GM18907 (cell line): ENCODE measurements around the gene PPP4C.
"Not testable (repeated sequence)": the region's sequence is repeated elsewhere in the genome, so short reads cannot be mapped to it uniquely, and the experiment has no call there.

Source experiments
- ATAC-seq: cut with Tn5 transposase; IDR thresholded peaks from one replicate; pipeline ENCODE4 v1.9.1; 2021; ENCODE audit warnings: mild to moderate bottlenecking, moderate library complexity; ENCODE audit not compliant: unreplicated experiment

The PPP4C gene

DNA sequence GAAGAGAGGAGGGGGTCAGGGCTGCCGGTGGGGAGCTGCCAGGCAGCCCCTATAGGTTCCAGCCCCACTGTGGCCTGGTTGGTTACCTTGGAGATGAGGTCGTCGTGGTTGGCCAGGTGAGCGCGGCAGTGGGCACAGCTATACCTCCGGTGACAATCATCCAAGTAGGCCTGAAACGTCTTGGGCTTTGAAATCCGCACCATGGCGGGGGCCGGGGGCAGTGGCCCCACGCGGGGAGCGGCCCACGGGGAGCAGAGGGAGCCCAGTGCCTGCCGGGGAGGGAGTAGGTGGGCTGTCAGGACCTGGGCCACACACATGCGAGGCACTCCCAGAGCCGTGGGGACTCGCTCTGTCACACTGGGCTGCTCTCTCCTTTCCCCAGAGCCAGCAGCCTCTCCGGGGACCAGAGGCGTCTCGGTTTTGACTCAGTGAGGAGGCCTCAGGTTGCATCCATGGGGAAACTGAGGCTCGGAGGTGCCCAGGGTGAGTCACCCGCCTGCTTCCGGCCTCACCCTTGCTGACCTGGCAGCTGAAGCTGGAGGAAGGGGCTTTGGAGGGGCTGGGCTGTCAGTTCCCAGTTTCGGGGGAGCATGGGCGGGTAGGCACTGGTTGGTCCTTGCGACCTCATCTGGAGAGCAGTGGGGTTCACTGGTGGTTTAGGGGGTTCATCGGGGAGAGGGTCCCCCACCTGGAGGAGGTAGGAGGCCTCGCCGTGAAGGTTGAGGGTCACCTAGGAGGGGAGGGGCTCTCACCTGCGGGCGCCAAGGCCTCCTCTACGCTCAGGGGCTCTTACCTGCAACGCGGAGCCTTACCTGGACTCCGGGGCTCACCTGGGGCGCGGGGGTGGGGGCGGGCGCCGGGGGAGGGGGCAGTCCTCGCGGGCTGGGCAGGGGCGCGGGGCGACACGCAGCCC, 19.6 kb downstream of the PPP4C start:
- no peak for ATAC-seq

DNA sequence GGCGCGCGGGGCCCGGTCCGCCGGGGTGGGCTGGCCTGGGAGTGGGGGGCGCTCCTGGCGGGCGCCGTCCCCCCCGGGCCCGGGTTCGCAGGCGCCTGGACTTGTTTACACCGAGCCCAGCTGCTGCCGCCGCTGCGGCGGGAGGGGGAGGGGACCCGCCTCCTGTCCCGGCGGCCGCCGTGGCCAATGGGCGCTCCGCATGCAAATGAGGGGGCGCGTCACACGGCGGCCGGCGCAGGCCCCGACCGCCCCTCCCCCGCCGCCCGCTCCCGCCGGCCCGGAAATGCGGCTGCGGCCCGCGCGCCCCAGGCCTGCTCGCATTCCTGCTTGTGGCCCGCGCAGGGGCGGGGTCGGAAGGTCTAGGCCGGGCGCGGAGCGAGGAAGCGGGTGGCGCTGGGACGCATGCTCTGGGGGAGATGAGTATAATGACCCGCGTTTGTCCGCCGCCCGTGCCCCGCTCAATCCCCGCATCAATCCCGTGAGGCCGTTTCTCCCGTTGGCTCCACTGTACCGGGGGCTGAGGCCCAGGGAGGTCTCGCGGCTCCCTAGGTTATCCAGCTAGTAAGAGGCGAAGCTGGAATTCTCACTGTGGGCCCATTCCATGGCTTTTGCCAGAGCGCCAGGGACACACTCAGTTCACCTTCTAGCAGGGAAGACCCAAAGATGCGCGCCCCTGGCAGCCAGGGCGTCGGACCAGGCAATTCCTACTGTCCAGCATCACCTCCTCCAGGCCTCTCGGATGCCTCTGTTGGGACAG, 20.5 kb downstream of the PPP4C start, which contains the start of gene YPEL3:
Gene YPEL3, minus strand, starts transcription at position 109 of the 757 bp plus-strand sequence. CDS start 731 bp downstream, outside the sequence.
- peak; percentile 46 for ATAC-seq

- ATAC-seq, result no peak
Measured at GRCh38 chr16:30096862-30097563, 21.2 kb downstream of the PPP4C start.

DNA sequence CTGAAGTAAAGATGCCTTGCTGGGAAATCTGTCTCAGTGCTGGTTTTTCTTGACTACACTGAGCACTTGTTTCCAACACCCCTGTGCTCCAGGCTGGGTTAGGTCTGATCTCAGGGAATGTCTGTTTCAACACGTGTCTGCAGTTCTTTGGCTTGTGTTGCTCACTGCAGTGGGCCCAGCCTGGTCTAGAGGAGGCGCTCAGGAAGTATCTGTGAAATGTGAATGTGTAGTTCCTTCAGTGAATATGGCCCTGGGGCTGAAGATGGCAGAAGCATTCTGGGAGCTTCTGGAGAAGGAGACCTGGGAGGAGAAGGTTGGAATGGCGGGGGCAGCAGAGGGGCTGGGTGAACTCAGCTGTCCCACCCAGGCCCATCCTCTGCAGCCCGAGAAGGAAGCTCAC, 28.3 kb downstream of the PPP4C start:
- ATAC-seq, result no peak

DNA sequence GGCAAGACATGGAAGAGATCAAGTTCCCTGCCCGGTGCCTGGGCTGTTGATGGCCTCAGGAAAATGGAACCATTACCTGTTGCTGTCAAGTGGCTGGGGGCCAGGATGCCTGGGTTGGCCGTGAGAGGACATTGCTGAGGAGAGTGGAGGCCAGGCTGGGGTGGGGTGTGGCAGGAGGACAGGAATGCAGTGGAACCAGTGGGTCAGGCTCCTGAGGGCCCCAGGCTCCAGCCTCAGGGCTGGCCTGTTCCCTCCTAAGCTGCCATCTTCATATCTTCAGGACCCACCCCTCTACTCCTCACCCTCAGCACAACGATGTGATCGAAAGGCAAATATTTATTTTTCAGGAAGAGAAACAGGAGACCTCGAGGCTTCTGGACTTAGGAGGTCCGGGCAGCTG, 28.7 kb downstream of the PPP4C start:
- ATAC-seq, result no peak

DNA sequence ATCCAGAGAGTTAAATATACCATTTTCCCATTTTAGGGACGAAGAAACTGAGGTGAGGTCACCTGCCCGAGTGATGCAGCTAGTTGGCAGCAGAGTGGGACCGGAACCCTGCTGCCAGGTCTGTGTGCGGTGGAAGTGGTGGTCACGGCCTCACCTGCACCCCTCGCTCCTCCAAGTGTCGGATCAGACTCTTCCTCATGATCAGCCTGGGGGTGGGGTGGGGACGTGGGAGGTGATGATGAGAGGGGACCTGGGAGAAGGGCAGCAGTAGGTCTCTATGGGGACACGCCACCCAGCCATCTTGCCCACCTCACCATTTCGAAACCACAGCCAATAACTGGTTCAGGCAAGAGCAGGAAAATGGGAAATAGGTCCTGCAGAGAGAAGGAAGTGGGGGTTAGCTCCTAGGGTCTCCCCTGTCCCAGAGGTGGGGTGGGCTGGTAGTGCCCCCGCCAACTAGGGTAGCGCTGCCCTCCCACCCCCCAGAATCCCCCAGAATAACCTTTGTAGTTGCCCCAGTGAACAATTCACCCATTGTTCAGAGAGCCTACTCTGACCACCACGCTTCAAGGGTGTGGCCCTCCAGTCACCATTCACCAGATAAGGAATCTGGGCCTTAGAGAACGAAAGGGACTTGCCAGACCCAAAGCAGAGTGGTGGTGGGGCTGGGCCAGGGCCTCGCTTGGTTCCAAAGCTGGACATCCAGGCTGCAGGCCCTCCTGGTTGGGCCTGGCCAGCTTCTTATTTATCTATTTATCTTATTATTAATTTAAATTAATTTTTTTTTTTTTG, 32.5 kb downstream of the PPP4C start:
- ATAC-seq, result no peak

DNA sequence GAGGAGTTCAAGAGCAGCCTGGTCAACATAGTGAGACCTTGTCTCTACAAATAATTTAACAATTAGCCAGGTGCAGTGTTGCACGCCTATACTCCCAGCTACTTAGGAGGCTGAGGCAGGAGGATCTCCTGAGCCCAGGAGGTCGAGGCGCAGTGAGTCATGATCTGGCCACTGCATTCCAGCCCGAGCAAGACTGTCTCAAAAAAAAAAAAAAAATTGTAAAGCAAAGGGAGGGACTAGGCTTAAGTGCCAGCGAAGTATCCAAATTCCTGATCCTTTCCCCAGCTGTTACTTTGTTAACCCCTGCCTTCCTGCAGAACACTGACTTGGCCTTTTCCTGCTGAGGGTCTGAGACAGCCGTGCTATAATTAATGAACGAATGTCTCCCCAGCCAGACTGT, 34.9 kb downstream of the PPP4C start:
- ATAC-seq, result no peak

GRCh38 chr16:30112197-30113030, 36.6 kb downstream of the PPP4C start:
- ATAC-seq, result no peak

DNA sequence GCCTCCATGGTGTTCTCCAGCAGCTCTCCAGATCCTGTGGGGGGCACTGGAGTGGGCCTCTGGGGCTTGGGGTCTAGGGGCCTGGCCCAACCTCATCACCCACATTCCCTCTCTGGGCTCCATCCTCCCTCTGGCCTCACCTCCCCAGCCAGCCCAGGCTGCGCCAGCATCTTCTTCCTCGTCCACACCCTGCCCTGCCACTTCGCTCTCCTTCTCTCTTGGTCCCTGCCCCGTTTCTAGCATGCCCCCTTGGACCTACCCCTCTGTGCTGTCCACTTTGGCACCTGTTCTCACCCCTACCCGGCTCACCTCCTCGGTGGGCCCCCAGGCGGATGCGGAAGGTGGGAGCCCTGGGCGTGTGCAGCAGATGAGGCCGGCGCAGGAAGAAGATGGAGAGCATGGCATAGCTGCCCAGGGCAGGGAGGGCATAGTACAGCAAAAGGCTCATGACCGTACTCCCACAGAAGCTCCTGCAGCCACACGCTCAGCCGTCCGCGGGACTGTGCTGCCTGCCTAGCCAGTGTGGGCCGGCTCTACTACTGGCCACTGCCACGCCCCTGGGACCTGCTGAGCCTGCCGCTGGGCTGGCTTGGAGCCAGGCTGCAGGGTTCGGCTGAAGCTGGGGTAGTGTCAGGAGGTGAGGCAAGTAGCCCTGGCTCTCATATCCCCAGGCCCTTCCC, 37.4 kb downstream of the PPP4C start, which contains the start of gene GDPD3:
Gene GDPD3, minus strand, starts transcription at position 507 of the 680 bp plus-strand sequence. Its CDS starts 59 bp downstream, at position 448.
- no peak for ATAC-seq

DNA sequence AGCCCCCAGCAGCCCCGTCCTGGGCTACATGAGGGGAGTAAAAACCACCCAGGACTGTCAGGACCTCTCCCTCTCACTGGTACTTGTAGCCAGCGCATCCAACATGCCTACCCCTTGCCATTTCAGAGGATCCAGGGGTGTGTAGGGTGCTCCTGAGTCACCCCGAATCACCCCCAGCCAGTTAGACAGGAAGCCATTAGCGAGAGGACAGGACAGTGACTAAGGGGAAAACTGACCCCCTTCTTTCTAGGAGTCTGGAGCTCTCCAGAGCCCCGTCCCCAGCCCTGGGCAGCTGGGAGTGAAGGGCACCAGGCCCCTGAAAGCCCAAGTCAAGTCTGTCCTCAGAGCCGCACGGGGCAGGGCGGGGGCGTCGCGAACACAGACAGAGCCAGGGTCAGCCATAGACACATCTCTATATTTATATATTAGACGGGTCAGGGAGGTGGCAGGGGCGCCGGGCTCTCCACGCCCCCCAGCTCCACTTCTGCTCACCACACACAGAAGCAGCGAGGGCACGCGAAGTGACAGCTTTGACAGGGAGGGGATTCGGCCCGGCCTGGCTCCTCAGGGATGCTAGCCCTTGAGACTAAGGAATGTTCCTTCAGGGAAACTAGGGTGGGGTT, 38.0 kb downstream of the PPP4C start:
- no peak for ATAC-seq

- ATAC-seq, result no peak
Measured at GRCh38 chr16:30114411-30114810, 38.6 kb downstream of the PPP4C start.

DNA sequence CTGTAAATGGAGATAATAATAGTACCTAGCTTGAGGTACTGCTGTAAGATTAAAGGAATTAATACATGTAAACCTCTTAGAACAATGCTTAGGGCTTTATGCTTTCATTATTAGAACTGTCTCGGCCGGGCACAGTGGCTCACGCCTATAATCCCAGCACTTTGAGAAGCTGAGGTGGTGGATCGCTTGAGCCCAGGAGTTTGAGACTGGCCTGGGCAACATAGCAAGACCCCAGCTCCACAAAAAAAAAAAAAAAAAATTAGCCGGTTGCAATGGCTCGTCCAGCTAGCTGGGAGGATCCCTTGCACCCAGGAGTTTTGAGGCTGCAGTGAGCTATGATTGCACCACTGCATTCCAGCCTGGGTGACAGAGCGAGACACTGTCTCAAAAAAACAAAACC, 39.0 kb downstream of the PPP4C start:
- not testable (repeated sequence) for ATAC-seq

- ATAC-seq, result no peak
Measured at GRCh38 chr16:30115238-30115637, 39.4 kb downstream of the PPP4C start.

- ATAC-seq, result no peak
Measured at GRCh38 chr16:30116291-30117207, 40.8 kb downstream of the PPP4C start.

DNA sequence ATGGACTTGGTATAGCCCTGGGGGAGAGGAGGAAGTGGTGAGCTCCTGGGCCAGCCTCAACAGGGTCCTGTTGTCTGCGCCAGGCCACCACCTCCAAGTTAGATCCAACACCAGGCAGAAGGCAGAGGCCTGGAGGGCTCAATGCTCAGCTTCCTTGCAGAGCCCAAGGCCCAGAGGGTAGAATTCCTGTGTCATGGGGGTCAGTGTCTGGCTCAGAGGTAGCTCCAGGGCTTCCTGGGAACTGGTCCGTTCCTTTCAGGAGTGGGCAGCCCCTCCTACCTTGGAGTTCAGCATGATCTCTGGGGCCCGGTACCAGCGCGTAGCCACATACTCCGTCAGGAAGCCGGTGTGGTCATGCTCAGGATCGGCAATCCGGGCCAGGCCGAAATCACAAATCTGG, 42.0 kb downstream of the PPP4C start:
- no peak for ATAC-seq

- ATAC-seq, result no peak
Measured at GRCh38 chr16:30119428-30119827, 43.6 kb downstream of the PPP4C start.

DNA sequence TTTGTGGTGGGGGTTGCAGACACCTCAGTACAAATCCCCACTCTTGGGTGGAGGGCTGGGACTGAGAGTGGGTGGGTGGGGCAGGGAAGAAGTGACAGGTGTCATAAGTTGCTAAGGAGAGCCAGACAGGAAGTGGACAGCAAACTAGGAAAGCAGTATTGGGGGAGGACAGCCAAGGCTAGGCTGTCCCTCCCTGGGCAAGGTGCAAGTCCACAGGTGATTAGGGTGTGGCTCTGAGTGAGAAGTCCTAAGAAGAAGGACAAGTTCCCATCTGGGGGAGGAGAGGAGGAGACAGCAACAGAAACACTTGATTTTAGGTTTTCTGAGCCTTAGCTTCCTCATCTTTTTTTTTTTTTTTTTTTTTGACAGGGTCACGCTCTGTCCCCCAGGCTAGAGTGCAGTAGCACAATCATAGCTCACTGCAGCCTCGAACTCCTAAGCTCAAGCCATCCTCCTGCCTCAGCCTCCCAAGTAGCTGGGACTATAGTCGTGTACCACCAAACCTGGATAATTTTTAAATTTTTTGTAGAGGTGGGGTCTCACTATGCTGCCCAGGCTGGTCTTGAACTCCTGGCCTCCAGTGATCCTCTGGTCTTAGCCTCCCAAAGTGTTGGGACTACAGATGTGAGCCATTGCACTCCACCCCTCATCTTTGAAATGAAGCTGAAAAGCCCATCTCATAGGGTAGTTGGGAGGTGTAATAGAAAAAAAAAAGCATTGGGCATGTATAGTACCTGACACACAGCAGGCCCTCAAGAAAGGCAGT, 44.7 kb downstream of the PPP4C start:
- no peak for ATAC-seq
